ENCODE data around the gene PLEKHN1. TPM values are rescaled to one million over a fixed set of nuclear protein-coding genes. Genes with fewer than 3 reads are reported as not detected.

The PLEKHN1 gene
- total RNA-seq, 1 experiment from 2014 or later = 0.60 TPM

DNA sequence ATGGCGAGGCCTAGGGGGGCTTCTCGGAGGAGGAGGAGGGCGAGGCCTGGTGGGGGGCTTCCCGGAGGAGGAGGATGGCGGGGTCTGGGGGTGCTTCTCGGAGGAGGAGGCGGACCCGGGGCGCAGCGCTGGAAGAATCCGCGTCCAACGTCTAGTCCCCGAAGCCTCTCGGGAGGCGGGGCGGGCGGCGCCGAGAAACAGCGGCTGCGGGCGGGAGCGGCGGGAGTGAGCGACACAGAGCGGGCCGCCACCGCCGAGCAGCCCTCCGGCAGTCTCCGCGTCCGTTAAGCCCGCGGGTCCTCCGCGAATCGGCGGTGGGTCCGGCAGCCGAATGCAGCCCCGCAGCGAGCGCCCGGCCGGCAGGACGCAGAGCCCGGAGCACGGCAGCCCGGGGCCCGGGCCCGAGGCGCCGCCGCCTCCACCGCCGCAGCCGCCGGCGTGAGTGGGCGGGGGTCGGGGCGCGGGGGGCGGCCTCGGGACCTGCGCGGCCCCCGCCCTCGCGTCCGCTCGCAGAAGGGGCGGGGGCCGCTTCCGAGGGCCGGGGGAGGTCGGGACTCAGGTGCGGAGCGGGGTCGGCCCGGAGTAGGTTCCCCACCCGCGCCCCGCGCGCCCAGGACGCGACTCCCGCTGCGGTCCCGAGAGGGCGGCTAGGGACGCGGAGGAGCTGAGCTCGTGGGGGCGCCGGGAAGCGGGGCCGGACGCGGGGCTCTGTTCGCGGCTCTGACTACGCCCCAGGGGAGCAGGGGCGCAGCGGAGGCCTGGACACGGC is 5.7 kb upstream of the PLEKHN1 start, which contains the start of gene KLHL17:
Gene KLHL17 (plus strand): TSS at position 222 of the 769 bp plus-strand sequence. CDS start 110 bp downstream, at position 332.
- peak; percentile 70 for DNase-seq (ENCODE audit: low read depth)

- no peak for DNase-seq (ENCODE audit: low read depth)
Measured at GRCh38 chr1:961132-961669, 5.1 kb upstream of the PLEKHN1 start.

DNA sequence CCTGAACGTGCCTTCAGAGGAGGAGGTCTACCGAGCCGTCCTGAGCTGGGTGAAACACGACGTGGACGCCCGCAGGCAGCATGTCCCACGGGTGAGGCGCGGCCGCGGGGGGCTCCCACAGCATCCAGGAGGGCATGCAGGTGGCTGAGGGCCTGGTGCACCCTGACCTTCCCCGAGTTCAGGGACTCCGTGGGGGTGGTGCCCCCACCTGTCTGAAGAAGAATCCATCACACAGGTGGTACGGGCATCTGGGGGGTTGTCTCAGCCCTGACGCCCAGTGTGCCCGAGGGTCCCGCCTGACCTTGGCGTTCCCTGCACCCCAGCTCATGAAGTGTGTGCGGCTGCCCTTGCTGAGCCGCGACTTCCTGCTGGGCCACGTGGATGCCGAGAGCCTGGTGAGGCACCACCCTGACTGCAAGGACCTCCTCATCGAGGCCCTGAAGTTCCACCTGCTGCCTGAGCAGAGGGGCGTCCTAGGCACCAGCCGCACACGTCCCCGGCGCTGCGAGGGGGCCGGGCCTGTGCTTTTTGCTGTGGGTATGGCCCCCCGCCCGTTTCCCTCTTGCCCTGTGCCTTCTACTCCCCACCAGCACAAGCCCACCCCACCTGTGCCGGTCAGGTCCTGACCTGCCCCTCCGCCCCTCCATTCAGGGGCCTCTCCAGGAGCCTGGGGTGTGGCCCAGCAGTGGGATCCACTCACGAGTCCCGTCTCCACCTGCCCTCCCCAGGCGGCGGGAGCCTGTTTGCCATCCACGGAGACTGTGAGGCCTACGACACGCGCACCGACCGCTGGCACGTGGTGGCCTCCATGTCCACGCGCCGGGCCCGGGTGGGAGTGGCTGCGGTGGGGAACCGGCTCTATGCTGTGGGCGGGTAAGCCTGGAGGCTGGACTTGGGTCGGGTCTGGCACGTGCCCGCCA is 3.6 kb upstream of the PLEKHN1 start:
- no peak for DNase-seq (ENCODE audit: low read depth)

DNA sequence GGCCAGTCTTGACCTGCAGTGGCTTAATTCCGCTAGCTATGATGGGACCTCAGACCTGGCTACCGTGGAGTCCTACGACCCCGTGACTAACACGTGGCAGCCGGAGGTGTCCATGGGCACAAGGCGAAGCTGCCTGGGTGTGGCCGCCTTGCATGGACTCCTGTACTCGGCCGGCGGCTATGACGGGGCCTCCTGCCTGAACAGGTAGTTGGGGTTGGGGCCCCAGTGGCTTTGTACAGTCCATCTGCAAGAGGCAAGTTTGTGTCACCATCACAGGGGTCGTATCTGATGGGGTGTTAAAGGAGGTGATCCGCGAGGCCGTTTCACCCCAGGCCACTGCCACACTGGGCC is 3.0 kb upstream of the PLEKHN1 start:
- DNase-seq (ENCODE audit: low read depth) = no peak

- DNase-seq (ENCODE audit: low read depth) = no peak
Measured at GRCh38 chr1:963746-964525, 2.3 kb upstream of the PLEKHN1 start.

DNA sequence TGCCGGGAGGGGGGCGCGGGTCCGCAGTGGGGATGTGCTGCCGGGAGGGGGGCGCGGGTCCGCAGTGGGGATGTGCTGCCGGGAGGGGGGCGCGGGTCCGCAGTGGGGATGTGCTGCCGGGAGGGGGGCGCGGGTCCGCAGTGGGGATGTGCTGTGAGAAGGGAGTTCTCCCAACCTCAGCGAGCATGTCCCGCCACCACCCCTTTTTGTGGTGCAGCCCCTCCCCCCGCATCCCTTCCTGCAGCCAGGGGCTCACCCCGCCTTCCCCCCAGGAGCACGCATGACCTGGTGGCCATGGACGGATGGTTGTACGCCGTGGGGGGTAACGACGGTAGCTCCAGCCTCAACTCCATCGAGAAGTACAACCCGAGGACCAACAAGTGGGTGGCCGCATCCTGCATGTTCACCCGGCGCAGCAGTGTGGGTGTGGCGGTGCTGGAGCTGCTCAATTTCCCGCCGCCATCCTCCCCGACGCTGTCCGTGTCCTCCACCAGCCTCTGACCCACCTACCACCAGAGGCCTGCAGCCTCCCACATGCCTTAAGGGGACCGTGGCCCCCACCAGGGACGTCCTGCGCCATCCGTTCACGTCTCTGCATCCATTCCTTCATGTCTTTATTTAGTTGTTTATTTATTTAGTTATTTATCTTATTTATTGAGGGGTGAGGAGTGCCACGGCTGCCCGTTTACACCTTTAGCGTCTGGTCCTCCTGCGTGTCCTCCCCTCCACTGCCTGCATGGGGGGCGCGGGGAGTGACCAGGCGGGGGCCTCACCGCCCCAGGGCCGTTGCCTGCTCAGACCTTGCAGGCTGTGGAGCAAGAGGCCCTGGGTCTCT is 1.4 kb upstream of the PLEKHN1 start:
- DNase-seq (ENCODE audit: low read depth) = no peak

DNA sequence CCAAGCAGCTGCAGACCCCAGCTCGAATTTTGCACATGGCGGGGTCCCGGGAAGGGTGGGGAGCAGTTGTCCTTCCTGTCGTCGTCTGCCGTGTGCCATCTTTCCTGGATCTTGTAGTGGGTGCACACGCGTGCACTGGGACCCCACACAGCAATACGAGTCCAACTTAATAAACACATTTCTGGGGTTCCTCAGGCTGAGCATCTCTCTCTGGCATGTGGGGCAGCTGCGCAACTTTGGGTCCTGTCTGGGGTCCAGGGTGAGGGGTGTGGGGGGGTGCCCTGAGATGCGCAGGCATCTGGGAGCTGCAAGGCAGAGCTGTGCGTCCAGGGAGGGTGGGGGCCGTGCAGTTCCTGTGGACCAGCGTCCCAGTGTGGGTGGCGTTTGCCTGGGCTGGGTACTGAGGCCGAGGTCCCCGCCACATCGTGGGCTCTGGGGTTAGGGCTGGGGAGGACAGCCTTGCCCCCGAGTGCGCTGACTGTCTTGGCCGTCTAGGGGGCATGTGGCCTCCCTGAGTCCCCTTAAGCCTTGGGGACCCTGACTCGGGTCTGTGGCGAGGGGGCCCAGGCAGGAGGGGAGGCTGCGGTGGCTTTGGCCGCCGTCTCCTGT is 652 bp upstream of the PLEKHN1 start:
- DNase-seq (ENCODE audit: low read depth) = no peak

- peak; percentile 70 for DNase-seq (ENCODE audit: low read depth)
Measured at GRCh38 chr1:966704-967300, 520 bp downstream of the PLEKHN1 start.

DNA sequence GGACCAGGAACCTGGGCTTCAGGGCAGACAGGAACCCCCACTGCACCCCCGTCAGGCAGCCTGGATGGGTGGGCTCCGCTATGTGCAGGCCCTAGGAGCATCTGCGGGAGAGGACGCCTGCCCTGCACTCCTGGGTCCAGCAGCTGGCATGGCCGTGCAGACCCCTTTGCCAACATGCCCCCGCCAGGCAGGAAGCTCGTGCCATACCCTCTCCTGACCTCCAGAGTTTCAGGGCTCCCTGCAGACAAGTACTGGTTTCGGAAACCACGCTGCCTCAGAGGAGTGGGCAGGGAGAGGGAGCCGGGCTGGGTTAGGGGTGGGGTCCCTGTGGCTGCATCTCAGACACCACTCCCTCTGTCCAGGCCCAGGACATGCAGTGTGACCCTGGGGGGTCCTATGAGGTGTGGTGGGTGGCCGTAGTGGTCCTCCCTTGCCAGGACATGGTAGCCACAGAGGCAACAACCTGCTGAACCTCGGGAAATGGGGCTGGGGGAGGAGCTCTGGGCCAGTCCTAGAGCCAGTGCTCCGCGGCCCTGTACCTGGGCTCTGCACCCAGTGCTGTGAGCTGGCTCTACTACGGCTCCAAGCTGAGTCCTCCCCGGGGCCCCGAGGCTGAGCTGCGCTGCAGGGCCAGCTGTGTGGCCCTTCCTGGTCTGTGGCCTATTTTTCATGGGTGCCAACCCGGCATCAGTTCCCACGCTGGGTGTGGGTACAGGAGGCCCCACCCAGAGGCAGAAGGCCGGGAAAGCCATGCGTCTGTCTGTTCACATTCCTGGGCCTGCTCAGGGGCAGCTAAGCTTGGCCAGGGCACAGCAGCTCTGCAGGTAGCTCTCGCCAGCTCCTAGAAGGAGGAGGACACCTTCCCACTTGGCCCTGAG is 1.4 kb downstream of the PLEKHN1 start:
- DNase-seq (ENCODE audit: low read depth) = no peak

DNA sequence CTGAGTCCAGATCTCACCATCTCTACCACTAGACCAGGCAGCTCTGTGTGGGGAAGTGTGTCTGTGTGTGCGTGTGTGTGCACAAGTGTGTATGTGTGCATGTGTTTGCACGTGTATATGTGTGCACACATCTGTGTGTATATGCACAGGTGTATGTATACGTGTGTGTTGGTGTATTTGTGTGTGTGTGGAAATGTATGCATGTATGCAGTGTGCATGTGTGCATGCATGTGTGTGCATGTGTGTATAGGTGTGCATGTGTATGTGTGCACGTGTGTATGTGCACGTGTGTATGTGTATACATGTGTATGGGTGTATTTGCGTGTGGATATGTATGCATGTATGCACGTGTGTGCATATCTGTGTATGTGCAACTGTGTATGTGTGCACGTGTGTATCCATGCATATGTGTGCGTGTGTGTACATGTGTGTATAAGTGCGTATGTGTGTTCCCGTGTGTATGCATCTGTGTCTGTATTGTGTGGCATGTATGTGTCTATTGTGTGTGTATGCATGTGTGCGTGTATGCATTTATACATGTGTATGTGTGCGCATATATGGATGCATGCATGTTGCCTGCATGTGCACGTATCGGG is 3.1 kb downstream of the PLEKHN1 start:
- DNase-seq (ENCODE audit: low read depth) = no peak

DNA sequence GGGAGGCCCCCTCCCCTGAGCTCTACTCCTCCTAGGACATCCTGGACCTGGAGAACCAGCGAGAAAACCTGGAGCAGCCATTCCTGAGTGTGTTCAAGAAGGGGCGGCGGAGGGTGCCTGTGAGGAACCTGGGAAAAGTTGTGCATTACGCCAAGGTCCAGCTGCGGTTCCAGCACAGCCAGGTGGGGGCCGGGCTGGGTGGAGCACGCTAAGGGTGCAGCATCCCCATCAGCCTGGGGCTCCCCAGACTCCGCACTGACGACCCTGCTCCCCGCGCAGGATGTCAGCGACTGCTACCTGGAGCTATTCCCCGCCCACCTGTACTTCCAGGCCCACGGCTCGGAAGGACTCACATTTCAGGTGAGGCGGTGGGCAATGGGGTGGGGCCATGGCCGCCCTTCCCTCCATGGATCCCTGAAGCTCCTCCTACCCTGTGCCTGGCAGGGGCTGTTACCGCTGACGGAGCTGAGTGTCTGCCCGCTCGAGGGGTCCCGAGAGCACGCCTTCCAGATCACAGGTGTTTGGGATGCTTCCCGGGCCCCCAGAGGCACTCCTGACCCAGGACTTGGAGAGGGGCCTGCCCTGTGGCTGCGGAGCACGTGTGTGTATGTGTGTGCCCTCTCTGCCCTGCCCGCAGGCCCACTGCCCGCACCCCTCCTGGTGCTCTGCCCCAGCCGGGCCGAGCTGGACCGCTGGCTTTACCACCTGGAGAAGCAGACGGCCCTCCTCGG is 4.1 kb downstream of the PLEKHN1 start:
- no peak for DNase-seq (ENCODE audit: low read depth)

DNA sequence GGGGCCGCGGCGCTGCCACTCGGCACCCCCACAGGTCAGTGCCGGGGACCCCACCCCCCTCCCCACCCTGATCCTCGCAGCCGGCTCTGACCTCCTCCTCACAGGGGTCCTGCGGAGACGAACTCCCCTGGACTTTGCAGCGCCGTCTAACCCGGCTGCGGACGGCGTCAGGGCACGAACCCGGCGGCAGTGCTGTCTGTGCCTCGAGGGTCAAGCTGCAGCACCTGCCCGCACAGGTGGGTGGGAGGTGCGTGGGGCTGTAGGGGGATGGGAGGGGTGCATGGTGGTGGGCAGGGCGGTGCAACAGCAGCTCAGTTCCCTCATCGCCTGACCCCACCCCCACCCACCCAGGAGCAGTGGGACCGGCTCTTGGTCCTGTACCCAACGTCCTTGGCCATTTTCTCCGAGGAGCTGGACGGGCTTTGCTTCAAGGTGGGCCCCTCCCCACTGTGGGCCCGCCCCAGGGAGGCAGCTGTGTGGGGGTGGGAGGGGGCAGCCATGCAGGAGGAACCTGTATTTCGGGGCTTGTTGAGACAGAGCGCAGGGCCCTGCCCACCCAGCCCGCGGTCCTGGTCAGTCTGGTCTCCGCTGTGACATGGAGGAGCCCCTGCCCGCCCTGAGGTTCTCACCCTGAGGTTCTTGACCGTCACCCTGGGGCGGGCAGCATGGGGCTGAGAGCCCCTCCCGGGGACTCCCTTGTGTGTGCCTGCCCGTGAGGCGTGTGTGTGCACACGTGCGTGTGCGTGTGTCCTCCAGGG is 4.9 kb downstream of the PLEKHN1 start:
- no peak for DNase-seq (ENCODE audit: low read depth)

GRCh38 chr1:971751-972506 is 5.6 kb downstream of the PLEKHN1 start:
- no peak for DNase-seq (ENCODE audit: low read depth)

DNA sequence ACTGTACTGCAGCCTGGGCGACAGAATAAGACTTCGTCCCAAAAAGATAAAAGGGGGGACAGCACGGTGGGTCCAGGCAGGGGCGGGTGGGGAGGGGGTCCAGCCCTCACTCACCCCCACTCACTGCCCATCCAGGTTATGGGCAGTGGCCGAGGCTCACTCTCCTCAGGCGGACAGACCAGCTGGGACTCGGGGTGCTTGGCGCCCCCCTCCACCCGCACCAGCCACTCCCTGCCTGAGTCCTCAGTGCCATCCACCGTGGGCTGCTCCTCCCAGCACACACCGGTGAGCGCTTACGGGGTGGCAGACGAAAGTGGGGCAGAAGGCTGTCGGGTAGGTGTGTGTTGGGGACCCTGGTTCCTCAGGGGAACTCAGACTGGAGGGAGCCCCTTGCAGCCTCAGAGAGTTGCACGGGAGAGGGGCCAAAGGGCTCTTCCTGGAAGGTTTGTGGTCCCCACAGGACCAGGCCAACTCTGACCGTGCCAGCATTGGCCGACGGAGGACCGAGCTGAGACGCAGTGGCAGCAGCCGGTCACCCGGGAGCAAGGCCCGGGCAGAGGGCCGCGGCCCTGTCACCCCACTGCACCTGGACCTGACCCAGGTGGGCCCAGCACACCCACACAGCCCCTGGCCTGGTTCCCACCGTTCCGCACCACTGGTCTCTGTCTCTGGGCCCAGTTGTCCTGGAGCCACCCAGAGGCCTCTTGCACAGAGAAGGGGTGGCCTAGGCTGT is 6.6 kb downstream of the PLEKHN1 start:
- DNase-seq (ENCODE audit: low read depth) = no peak

- DNase-seq (ENCODE audit: low read depth) = no peak
Measured at GRCh38 chr1:973459-974292, 7.4 kb downstream of the PLEKHN1 start.

All from RPMI7951 (cell line).